Prostate gland (tissue), 2 donors: Measurements from ENCODE around the gene VOPP1.

Experiments
- CTCF ChIP-seq, 4 experiments: fragments of 200-600 bp in 2 of 4; fragments of 450-650 bp in 2 of 4; sonication (generic) in 2 of 4; IDR thresholded peaks; 1 replicate in 3 of 4; 2 replicates in 1 of 4; pipeline ENCODE4 v1.5.1; 2016 to 2019; ENCODE audit warnings: antibody characterized with exemption in 4 of 4, mild to moderate bottlenecking in 2 of 4, moderate library complexity in 2 of 4
- POLR2AphosphoS5 ChIP-seq: sonication (generic); formaldehyde crosslinking; IDR thresholded peaks from one replicate; pipeline ENCODE4 v1.6.1; 2017; ENCODE audit warnings: antibody characterized with exemption

- no peak for TF ChIP-seq CTCF (IDR thresholded peaks at IDR 0.05)
- no peak for TF ChIP-seq POLR2AphosphoS5
These were observed 72.7 kb downstream of the VOPP1 start for GRCh38 chr7:55499591-55499990.
